HG03342 (cell line): ENCODE data around the gene TARP.

ENCODE experiments used
- ATAC-seq: cut with Tn5 transposase; IDR thresholded peaks from one replicate; pipeline ENCODE4 v1.9.1; 2021; ENCODE audit warnings: mild to moderate bottlenecking, moderate library complexity; ENCODE audit not compliant: unreplicated experiment

TARP gene

DNA sequence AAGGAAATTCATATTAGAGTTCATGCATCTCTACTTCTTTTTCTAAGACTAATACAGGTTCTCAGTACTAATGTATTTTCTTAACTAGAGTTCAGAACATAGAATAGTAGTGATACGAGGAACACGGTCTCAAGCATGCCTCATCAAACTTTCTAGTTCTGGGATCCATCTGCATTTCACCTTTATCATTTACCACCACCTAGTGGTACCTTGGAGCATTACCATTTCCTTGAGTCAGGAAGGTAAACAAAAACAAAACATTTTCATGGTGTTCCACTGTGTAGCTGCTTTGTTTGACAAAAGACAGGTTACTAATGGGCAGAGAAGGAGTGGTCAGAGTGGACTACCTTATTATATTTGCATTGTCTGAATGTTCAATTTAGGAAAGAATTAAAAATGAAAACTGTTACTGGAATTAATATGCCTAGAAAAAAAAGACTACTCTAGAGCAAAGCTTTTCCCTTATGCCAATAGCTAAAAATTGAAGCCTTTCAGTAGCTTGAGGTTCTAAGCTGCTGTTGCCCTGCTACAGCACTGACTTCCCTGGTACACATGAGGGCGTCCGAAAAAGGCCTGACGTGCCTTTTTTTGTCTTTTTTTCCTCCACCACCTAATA lies 50.8 kb downstream of the TARP start:
- ATAC-seq = peak; percentile 77

DNA sequence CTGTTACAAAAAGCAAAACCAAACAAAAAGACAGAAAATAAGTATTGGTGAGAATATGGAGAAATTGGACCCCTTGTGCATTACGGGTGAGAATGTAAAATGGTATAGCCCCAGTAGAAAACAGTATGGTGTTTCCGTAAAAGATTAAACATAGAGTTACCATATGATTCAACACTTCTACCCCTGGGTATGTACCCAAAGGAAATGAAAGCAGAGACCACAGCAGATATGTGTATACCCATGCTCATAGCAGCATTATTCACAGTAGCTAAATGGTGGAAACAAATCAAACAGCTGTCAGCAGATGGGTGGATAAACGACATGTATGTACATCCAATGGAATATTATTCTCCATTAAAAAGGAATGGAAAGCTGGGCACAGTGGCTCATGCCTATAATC lies 53.0 kb downstream of the TARP start:
- ATAC-seq = no peak

DNA sequence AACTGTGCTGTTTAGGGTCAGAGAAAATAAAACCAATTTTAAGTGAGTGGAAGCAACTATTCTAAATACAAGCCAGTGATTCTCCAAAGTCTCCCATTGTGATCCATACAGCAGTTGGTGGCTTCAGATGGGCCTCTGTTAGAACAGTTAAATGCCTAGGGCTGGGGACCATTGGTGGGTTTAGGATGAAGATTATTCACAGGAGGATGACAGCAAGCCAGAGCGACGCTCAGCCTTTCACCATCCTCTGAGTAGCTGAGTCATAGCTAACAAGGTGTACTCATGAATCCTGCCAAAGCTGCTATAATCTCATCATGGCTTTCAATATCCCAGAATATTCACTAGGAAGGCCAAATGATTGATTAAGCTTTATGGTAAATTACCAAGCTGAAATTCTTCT lies 55.8 kb downstream of the TARP start:
- no peak for ATAC-seq

DNA sequence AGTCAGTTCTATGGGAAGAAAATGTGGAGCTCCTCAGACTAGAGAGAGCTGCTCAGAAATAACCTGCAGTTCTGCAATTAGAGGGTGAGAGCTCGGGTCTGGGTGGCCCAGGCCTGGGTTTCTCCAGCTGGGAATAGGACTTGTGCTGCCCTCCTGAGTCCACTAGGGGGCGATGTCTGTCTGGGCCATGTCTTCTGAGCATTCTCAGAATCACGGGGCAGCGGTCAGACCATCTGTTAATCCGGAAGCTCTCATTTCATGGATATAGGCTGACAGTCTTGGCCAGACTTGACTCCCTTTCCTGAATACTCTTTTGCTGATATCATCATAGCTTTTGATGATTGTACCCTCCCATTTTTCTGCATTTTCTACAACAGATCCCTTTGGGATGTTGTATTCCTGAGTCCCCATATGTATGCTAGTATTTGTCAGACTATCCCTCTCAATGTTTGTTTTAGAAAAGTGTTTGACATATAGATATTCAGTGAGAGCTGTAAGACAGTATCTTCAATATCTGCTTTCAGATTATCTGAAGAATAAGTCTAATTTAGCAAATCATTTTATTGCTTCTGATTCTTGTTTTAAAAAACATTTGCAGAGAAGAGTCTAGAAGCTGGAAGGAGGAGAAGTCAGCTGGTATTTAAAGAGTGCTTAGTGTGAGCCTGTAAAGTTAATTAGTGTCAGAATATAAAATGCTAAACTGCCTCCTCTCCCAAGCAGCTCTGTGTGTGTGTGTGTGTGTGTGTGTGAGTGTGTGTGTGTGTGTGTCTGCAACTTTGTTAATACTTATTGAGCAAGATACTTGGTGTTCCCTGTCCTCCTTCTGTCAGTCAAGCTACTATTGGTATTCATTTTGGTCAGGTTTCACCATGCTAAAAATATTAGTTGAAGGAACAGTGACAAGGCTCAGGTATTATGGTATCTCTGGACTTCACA lies 57.4 kb downstream of the TARP start:
- ATAC-seq = peak; percentile 98

DNA sequence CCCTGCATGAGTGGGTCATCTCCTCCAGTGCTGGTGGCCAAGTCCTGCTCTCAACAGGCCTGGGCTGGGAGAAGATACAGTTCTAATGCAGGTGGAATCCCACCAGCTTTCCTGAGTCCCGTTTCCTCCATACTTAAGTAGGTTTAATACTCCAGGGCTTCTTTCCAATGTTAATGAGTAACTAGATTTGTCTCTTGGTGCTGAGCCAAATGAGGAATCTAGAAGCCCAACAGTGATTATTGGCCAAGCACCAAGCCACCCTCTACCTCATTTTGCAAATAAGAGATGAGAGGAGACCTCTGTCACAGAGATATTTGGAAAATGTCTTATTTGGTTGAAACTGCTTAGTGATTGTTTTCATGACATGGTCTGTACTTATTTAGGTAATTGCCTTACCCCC lies 58.3 kb downstream of the TARP start:
- ATAC-seq = no peak

DNA sequence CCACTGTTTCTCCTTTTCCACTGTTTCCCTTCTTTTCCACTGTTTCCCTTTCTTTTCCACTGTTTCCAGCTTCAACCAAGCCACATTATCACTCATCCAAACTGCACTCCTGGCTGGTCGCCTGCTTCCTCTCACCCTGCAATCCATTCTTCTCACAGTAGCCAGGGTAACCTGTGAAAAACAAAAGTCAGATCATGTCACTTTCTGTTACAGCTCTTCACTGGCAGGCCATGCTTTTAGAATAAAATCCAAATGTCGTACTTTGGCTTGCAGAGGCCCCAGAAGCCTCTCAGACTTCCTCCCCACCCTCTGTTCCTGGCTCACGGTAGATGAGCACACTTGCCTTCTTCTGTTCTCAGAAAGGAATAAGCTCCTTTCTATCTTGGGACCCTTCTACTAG lies 61.5 kb downstream of the TARP start:
- ATAC-seq = no peak

DNA sequence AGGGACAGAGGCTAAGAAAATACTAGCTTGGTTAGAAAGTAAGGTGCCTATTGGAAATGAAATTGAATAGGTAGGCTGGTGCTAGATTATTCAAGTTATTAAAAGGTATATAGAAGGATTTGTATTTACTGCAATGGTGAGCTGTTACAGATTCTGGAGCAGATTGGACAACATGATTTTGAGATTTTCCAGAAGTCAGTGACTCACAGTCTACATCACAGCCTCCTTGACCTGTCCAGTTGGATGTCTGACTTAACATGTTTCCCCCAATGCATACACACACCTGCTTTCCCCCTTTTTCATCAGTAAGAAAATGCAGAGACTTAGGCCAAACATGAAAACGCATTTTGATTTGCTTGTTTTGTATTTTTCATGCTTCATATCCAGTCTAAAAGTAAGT lies 62.0 kb downstream of the TARP start:
- ATAC-seq = no peak
